ENCODE measurements around the gene BRAF.

DNA sequence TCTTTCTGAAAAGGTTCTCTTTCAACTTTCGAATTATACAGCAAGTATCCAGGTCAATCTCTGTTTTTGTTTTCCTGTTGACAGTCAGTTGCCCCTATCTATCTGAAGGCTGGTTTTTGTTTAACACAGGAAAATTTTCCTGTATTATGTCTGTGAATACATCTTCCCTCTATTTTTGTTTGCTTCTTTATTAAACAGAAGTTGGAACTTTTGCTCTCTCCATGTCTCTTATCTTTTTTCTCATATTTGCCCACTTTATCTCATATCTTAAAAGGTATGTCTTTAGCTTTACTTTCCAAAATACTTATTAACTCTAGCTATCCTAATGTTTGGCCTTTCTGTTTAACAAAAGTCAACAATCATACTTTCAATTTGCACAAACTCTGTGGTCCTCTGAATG lies 95.0 kb downstream of the BRAF start:
- TF ChIP-seq EZH2 (IDR thresholded peaks at IDR 0.05; ENCODE audit: borderline replicate concordance) (no peak), EZH2phosphoT487 (IDR thresholded peaks at IDR 0.05; ENCODE audit: low read depth, severe bottlenecking, unreplicated experiment) (no peak)
- TF ChIP-seq, protein P1, sequence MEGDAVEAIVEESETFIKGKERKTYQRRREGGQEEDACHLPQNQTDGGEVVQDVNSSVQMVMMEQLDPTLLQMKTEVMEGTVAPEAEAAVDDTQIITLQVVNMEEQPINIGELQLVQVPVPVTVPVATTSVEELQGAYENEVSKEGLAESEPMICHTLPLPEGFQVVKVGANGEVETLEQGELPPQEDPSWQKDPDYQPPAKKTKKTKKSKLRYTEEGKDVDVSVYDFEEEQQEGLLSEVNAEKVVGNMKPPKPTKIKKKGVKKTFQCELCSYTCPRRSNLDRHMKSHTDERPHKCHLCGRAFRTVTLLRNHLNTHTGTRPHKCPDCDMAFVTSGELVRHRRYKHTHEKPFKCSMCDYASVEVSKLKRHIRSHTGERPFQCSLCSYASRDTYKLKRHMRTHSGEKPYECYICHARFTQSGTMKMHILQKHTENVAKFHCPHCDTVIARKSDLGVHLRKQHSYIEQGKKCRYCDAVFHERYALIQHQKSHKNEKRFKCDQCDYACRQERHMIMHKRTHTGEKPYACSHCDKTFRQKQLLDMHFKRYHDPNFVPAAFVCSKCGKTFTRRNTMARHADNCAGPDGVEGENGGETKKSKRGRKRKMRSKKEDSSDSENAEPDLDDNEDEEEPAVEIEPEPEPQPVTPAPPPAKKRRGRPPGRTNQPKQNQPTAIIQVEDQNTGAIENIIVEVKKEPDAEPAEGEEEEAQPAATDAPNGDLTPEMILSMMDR (IDR thresholded peaks at IDR 0.05; ENCODE audit: poor library complexity): no peak
